ENCODE measurements around the gene VCAM1.

- TF ChIP-seq POLR2AphosphoS5 (IDR thresholded peaks at IDR 0.05) (no peak), CTCF (IDR thresholded peaks at IDR 0.05 in 8 of 11, conservative IDR thresholded peaks at IDR 0.05 in 3 of 11) (no peak), POLR2A (IDR thresholded peaks at IDR 0.05) (no peak)
Measured at GRCh38 chr1:100720101-100720500, 559 bp downstream of the VCAM1 start.

All from spleen (tissue), 7 donors.